Kasumi-1 (cell line): ENCODE data around the gene DUSP14.
"Not testable (repeated sequence)": the region's sequence is repeated elsewhere in the genome, so short reads cannot be mapped to it uniquely, and the experiment has no call there.

Source experiments
- DNase-seq, 2 experiments: peaks; one replicate each; lab custom pipeline; 2025; lab: John Stamatoyannopoulos, UW

DUSP14 gene

DNA sequence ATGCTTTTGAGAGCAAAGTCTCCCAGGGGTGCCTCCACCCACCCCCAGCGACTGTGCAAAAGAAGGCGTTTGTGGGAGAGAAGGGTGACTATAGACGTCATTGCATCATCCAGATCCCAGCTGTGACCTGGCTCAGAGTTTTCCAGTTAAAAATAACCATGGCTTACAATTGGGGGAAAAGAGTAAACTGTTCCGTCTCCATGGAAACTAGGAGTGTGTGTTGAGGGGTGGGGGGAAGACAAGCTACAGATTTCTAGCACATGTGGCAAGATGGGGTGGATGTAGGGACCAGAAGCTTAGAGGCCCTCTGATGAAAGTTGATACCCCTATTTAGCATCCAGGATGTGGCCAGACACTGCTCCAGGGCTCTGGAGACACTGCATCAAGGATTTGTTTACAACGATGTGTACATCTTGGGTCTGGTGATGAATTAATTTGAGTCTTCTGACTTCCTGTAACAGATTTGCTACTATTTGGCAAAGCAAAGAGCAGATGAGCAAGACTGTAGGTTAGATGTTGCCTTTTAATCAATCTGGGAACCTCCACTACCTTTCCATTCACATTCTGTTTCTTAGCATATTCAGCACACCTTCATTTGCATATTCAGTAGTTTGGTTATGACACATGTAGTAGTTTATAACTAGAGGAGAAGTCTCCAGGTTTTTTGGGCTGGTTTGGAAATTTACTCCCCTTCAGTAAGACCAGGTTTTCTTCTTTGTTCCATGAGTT is 6.2 kb upstream of the DUSP14 start:
- no peak for DNase-seq

DNA sequence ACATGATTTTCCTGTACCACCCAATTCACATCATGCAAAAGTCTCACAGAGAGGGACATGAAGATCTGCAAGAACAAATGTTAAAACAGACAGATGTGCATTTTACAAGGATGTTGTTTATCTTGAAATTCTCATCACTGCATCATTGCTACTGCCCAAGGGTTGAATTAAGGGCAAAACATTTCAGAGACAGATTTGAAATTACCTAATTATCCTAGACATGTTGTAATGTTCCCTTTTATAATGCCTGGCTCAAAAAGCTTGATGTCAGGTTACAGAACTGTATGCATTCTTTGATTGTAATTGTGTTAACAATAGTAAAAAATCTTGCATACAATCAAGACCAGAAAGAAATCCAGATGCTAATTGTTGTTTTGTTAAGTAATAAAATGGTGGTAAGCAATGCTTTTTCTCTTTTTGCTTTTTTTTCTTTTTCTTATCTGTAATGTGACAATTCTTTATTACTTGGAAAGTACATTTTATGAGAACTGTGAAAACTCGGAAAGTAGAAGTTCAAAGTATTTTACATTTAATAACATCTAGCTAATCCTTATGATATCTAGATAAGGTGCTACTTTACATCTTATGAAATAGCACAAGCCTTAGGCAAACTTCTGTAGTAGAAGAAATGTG is 3.6 kb upstream of the DUSP14 start:
- DNase-seq = no peak

DNA sequence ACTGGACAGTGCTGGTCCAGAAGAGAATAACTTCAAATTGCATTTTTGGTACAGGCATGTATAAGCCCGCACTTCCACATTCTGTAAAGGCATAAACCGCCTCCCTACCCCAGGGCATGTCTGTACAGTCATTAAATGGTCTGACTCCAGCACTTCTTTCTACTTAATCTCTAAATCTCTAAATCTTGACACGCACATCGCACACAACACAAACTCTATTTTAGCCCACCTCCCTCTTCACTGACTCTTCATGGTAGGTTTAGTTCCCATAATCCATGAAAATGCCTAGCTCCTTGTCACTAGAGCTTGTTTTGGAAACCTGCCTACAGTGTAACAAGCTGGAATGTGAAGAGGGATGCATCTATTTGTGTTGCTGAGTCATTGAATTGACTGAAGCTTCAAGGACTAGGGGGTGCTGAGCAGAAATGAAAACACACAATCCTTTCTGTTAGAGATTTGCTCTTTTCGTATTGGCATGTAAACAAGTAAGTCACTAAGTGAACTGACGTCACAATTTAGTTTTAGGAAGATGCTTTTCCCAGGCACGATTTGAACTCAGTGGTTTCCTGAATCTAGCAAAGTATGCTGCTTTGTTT is 1.6 kb upstream of the DUSP14 start:
- DNase-seq = peak in 1 of 2 experiments; percentile 24

DNA sequence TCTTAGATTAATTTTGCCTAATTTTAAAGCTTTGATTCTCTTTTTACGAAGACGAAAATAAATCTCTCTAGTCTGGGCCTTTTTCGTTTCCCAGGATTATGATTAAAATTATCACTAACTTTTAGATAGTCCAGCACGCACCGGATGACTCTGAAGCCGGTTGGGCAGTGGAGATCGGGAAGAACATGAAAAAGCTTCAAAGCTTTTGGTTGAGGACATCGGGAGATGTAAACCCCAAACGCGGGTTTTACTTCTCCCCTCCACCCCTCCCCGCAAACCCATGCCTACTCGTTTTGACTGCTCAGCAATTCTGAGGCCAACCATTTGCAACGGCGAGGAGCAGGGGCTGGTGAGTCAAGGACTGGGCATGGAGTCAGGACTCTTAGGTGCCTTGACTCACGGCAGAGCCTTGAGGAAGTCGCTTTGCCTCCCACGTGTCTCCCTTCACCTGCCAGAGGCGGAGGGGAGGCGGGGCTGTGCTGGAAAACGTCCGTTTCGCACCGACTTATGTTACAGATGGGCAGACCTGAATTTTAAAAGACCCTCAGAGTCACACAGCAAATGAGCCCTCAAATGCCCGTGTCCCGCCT is 989 bp upstream of the DUSP14 start:
- peak in 1 of 2 experiments; percentile 20 for DNase-seq

DNA sequence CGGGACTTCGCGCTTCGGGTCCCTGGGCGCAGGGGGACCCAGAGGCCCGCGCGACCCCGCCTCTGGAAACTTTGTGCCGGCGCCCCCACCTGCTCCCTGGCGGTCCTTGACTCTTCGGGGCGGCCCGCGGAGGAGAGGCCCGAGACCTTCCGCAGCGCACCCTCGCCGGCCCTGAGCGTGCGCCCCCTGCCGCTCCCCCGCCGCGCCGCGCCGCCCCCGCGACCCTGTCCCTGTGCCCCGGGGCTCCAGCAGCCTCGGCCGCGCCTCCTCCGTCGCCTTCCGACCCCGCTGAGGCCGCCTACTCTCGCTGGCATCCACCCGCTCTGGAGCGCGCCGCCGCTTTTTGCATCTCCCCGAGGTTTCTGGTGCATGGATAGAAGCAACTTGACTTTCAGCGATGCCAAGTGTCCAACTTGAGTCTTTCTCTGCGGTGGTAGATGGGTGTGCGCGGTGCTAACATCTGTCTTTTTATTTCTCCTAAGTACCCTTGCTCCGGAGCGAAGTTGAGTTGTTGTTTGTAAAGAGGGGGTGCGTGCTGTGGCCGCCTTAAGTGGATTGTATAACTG is 414 bp downstream of the DUSP14 start:
- peak; percentile 34 to 51 for DNase-seq

DNA sequence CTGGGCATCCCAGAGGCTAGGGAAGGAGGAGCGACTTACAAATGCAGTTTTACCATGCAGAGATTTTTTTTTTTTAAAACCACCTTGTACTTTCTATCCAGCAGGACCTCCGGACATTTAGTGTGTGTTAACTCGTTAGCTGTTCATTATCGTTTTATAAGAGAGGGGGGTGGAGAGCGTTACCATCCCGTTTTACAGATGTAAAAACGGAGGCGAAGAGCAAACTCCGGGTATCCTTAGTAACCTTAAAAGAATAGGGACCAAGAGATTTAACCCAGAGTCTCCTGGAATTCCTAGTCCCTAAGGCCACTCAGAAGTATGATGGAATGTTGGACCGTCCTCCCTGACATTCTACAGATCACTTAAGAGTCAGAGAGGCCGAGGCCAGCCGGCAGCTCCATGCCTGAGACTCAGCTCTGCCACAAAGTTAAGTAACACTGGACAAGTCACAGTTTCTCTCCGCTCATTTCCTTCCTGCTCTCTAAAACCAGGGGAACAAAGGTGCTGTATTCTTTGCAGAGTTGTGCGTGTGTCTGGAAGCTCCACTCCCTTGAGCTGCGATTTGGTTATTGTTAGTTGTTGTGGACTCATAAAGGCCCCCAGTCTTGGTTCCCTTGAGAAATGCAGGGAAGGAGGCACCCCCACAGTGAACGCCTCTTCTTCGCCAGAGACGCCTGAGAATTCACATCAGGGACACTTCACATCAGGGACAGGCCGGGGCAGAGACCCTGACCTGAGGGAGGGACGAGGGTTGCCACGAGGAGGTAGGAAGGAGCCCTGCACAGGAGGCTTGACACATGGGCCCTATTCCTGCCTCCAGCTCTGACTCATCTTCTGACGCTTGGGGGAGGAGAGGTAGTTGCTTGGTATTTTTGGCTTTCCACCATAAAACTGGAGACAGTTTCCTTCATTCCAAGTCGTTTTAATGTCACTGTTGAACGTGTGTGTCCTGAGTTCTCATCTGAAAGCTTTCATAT is 1.2 kb downstream of the DUSP14 start:
- DNase-seq = peak; percentile 80 to 86

DNA sequence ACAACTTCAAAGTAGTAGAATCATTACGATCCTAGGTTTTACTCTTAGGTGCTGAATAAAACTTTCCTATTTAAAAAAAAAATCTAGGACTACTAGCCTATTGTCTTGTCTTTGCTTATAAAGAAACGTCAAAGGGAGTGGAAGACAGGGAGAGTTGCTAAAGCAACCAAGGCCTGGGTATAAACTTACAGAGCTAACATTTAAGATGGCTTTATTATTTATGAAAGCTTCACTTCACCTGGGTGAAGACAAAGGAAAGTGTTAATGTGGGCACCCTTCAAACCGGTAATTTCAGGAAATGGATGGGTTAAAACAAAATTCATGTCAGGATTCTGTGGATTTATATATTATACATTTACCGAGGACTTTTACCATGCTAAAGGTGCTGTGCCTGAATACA is 2.5 kb downstream of the DUSP14 start:
- DNase-seq = peak in 1 of 2 experiments; percentile 12

DNA sequence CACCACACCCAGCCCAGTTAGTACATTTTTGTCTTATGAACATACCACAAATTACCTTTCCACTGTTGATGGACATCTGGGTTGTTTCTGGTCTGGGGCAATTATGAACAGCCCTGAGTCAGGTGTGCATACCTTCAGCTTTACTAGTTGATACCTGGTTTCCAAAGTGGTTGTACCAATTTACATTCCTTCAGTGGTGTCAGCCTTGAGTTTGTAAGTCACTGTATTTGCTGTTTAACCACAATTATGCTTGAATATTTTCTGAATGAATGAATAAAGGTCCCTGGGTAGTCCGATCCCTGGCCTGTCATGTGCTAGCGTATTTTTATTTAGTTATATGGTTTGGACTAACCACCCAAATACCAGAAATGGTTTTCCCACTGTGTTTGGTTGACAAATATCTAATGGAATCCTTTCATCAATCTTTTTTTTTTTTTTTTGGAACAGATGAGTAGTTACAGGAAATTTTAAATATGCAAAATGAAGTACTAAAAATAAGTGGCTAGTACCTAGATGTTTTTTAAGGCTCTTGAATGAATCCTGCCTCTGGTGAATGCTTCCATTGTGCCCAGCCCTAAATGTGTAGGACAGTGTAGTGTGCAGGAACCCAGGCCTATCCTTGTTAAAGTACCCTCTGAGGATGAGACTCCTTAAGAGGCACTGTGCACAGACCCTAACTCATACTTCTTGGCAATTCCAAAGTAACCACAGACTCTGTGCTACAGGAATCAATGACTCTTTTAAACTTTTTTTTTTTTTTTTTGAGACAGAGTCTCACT is 3.7 kb downstream of the DUSP14 start:
- no peak for DNase-seq

DNA sequence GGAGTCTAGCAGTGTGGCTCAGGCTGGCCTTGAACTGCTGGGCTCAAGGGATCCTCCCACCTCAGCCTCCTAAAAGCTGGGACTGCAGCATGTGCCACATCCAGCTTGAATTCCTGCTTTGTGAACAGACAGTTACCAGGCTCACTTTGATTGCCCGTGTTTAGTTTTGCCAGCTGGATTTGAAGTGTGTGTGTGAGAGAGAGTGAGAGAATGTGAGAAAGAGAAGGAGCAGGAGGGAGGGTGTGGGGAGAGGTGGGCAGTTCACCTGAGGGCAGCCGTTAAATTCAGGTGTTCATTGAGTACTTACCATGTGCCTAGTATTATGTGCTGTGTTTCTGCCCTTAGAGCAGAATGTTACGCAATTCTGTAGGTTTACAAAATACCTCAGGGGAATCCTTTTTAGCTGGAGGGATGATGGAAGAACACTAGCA is 4.7 kb downstream of the DUSP14 start:
- no peak for DNase-seq

DNA sequence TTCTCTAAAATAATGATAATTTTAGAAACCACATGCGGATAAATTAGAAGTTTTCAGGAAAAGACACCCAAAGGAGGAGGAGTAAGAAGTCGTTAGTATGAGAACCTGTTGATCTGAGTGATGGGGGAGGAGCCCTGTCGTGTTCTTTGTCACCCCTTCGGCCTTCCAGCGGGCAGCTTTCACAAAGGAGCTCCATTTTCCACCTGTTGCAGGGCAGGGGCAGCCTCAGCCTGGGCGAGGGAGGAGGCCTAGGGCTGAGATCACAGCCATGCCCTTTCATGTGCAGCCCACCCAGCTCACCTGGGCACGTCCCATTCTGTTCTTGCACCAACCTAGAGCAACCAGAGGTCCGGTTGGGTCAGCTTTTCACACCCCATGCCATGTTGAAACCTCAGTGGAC is 5.3 kb downstream of the DUSP14 start:
- DNase-seq = no peak

DNA sequence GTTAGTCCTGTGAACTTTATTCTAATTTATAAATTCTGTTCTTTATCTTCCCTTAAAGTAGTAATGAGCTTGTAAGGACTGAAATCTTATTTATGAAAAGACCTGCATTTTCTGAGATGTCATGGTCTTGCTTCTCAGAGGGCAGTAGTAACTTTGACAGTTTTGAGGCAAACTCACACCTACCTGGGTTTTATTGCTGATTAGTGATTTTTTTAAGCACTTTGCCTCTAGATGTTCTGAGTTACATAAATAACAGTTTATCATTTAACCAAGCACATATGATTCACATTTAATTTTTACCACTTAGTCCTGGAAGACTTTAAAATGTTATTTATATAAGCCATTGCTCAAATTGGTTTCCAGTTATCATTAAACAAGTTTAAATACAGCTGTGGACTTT is 10.7 kb downstream of the DUSP14 start:
- no peak for DNase-seq

DNA sequence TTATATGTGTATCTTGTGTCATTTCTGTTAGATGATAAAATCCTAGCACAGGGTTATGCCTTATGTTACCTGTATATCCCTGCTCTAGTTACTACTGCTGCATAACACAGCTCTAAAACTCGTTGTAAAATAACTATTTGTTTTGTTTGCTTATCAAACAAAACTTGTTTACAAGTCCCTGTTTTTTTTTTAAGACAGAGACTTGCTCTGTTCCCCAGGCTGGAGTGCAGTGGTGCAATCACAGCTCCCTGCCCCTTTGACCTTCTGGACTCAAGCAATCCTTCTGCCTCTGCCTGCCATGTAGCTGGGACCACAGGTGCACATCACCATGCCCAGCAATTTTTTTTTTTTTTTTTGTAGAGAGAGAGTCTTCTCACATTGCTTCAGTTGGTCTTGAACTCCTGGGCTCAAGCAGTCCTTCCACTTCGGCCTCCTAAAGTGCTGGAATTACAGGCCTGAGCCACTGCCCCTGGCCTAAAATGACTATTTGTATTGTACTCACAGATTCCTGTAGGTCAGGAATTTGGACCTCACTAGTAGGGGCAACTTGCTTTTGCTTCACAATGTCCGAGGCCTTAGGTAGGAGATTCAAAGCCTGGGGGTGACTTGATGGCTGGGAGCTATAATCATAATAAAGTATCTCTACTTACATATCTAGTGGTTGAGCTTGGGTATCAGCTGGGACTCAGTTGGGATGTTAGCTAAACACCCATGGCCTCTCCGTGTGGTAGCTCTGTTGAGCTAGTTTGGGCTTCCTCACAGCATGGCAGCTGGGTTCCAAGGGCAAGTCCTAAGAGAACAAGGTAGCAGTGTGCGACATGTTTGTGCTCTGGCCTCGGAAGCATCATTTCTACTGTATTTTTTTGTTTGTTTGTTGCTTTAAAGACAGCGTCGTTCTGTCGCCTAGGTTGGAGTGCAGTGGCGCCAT is 12.6 kb downstream of the DUSP14 start:
- no peak for DNase-seq

DNA sequence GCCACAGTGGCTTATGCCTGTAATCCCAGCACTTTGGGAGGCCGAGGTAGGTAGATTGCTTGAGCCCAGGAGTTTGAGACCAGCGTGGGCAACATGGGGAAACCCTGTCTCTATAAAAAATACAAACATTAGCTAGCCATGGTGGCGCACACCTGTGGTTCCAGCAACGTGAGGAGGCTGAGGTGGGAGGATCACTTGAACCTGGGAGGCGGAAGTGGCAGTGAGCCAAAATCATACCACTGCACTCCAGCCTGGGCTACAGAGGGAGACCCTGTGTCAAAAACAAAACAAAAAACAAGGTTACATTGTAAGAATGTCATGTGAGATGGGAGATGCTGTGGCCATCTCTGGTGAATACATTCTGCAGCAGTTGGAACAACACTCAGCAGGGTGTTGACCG is 13.5 kb downstream of the DUSP14 start:
- no peak for DNase-seq

DNA sequence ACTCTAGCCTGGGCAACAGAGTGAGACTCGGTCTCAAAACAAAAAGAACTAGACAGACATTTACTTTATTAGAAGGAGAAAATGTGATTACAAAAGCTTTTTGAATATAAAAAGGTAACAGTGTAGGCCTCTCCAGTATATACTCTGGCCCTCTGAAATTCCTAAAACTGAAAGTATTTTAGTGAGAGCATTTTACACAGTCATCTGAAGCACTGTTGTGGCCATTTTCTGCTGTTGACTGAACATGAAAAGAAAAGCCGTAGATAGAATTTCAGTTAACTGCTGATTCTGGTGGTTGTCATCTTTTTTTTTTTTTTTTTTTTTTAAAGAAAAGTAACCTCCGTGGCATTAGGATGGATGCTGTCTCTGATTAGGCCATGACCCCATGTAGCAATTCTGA is 15.6 kb downstream of the DUSP14 start:
- no peak for DNase-seq

DNA sequence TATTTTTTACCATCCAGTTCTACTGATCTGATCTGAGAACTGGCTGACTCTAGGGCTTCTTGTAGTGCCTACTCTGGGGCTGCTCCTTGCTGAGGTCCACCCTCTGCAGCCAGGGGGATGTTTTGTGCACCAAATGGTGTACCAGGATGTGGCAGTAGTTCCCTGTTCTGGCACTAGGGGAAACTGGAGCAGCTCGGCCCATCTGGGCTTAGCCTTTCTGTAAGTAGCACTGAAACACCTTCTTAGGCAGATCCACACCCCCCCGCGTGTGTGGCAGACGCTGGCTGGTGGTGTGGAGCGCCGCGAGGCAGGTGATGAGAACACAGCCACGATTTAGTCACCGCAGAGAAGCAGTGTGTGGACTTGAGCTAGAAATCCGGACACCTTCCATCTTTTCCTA is 17.0 kb downstream of the DUSP14 start:
- peak; percentile 37 to 58 for DNase-seq

DNA sequence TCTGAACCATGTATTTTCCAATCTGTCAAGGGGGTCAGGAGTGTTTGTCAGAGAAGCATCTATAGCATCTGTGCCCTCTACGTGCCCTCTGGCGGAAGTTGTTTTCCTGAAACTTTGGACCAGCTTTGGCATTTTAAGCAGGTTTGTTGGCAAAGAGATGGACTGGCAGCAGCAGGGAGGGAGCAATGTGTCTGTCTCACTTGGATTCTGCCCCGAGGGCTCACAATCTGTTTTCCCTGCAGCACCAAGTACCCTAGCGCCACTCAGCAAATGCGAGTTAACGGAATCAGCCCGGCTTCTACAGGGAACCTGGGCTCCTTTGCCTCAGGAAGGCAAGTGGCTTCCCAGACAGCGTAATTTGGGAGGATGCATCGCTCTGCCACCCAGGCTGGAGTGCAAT is 17.4 kb downstream of the DUSP14 start:
- DNase-seq = no peak

DNA sequence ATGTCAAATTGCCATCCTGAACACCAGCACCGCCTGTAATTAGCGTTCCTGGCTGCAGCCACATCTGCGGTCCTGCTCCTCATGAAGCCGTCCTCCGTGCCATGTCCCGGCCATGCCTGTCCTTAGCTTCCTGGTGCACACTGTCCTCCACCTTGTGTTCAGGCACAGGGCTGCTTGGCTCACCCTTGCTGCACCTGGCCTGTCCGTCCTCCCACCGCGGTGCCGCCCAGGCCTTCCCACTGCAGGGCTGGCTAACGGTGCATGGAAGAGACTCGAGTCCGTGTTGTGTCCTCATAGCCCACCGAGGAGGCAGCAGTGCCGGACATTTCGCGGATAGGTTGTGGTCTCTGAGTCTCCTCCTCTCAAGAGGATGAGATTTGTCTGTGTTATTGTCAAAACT is 20.4 kb downstream of the DUSP14 start:
- DNase-seq = no peak

DNA sequence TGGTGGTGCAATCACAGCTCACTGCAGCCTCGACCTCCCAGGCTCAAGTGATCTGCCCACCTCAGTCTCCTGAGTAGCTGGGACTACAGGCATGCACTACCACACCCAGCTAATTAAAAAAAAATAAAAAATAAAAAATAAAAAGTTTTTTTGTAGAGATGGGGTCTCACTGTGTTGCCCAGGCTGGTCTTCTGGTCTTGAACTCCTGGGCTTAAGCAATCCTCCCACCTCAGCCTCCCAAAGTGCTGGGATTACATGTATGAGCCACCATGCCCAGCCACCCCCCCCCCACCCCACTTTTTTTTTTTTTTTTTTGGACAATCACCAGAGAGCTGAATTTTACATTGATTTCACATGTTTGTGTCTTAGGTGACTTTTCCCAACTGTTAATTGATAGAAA is 22.0 kb downstream of the DUSP14 start:
- not testable (repeated sequence) for DNase-seq

DNA sequence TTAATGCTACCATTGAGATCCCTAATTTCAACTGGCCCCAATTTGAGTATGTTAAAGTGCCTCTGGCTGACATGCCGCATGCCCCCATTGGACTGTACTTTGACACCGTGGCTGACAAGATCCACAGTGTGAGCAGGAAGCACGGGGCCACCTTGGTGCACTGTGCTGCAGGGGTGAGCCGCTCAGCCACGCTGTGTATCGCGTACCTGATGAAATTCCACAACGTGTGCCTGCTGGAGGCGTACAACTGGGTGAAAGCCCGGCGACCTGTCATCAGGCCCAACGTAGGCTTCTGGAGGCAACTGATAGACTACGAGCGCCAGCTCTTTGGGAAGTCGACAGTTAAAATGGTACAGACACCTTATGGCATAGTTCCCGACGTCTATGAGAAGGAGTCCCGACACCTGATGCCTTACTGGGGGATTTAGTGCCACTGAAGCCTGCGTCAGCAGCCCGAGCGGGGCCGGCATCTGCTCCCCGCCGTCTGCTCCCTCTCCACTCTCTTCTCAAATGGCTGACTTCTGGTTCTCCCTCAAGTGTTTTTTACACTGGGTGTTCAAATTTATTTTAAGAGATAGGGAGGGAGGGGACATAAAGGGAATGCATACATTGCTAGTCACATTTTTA is 22.9 kb downstream of the DUSP14 start:
- no peak for DNase-seq
